SK-N-DZ (cell line): ENCODE measurements around the gene CDK14.
"Not testable (repeated sequence)": the region's sequence is repeated elsewhere in the genome, so short reads cannot be mapped to it uniquely, and the experiment has no call there.

Experiments
- DNase-seq: peaks from one replicate; pipeline ENCODE4 v3.0.0-alpha.2; 2015; ENCODE audit warnings: low spot score

Gene CDK14

DNA sequence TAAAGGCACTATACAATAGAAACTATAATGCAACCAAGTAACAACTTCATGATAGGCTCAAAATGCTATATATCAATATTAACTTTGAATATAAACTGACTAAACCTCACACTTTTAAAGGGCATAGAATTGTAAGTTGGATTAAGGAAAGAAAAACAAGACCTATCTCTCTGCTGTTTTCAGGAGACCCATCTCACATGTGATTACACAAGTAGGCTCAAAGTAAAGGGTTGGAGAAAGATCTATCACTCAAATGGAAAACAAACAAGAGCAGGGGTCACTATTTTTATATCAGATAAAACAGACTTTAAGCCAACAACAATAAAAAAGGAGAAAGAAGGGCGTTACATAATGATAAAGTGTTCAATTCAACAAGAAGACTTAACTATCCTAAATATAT, 155.5 kb downstream of the CDK14 start:
- DNase-seq, result no peak

DNA sequence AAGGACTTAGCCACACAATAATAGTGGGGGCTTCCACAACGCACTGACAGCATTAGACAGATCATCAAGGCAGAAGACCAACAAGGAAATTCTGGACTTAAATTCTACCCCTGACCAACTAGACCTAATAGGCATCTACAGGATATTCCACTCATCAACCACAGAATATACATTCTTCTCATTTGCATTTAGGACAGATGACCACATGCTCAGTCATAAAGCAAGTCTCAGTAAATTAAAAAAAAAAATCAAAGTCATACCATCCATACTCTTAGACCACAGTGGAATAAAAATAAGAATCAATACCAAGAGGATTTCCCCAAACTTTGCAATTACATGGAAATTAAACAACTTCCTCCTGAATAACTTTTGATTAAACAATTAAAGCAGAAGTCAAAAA, 155.9 kb downstream of the CDK14 start:
- DNase-seq, result no peak

DNA sequence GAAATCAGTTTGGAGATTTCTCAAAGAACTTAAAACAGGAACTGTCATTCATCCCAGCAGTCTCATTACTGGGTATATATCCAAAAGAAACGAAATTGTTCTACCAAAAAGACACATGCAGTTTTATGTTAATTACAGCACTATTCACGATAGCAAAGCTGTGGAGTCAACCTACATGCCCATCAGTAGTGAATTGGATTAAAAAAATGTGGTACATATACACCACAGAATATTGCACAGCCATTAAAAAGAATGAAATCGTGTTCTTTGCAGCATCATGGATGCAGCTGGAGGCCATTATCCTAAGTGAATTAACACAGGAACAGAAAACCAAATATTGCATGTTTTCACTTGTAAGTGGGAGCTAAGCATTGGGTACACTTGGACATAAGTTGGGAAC, 158.9 kb downstream of the CDK14 start:
- DNase-seq, result no peak

DNA sequence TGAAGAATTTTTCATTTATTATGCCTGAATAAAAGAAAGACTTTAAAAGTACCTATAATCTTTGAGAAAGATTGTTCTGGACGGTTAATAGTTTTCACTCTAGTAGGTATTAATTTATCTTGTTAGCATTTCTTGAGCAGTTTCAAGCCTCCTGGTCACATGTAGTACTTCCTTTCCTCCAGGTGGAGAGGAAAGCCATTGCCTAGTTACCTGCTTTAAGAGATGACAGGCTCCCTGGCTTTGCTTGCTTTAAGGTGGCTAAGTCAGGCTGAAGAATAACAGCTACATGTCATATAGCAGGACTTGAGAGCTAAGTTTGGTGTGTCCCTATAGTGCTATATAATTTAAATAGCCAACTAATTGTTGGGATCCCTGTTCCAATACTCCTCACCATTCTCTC, 160.2 kb downstream of the CDK14 start:
- DNase-seq, result no peak

- not testable (repeated sequence) for DNase-seq
These were observed 161.4 kb downstream of the CDK14 start for GRCh38 chr7:90757565-90757950.

DNA sequence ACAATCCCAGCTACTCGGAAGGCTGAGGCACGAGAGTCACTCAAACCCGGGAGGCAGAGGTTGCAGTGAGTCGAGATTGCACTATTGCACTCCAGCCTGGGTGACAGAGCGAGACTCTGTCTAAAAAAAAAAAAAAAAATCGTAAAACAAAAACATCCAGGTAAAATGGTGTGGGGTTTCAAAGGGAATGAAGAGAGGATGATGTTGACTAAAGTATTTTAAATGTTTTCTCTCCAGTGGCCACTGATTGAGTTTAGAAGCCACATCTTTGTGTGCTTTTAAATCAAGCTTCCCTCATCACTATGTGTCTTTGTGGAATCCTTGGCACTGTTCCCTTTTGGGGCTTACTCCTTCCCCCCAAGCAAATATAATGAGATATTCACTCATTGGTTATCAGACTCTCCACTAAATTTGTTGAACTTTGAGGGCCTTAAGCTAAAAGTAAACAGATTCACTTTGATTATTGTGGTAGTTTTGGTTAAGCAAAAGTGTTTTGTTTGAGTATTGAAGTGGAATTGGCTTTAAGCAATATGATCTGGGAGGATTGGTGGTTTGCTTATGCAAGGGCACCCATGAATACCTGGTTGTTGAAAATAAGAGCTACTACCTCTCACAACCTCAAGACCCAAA, 162.9 kb downstream of the CDK14 start:
- no peak for DNase-seq

DNA sequence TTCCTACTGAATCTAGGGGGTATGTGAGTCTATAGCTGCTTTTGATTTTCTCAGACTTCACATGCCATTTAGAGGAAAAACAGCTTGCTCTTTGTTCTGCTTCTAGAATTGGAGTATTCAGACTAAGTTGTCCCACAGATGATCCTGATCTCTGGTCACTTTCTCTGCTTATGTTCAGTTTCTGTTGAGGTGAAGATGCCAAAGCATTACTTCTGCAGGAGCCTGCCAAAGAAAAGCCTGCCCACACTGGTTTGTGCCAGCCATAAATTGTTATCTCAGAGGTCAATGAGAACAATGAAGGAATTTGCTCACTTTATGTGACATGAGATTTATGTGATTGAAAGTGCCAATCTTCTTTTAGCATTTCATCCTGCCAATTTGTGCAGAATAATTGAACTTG, 163.6 kb downstream of the CDK14 start:
- DNase-seq, result no peak

DNA sequence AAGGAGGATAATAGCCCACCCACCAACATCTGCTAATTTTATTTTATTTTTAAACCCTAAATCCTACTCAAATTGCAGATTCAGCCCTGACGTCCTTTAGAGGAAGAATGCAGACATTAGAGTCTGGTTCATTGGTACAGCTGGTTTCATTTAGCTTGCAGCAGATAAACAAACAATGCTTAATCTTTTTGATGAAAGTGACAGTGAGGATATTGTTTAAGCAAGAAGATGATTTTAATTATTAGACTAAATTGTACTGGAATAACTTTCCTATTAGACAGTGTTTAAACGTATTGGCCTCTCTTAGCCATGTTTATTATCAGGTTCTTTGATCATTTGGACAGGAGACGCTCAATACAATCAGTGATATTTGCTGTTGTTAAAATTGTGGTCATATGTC, 164.8 kb downstream of the CDK14 start:
- DNase-seq, result no peak

- no peak for DNase-seq
These were observed 165.5 kb downstream of the CDK14 start for GRCh38 chr7:90761584-90761983.

- DNase-seq, result no peak
These were observed 167.0 kb downstream of the CDK14 start for GRCh38 chr7:90763108-90763507.

- no peak for DNase-seq
These were observed 168.9 kb downstream of the CDK14 start for GRCh38 chr7:90764848-90765570.

DNA sequence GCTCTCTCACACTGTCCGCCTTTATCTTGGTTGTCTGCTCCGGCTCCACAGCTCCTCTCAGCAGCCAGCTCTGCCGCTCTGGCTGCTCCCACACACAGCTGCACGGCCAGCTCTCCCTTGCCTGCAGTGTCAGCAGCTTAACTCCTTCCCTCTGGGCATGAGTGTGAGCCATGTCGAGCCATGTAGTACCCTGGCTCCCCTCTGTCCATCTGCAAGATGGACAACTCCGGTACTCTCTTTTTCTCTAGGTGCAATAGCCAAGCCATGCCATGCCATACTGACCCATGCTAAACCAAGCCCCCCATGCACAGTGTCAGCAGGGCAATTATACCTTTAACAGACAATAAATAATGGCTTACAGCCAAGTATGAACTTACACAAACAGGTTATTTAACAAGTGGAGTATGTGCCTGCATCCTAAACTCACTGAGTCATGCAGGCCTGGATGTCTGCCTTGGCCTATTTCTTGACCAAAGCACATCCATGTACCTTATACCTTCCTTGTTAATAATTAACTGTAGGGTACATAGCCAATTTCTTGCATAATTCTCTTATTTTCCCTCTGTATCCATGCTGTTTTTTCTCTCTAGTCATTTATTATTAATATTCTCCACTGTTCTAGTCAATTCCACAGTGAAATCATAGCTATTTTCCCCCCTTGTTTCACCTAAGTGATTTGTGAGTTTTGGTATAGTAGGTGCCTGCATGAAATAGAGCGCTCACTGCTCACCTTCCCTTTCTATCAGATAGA, 170.9 kb downstream of the CDK14 start:
- DNase-seq, result no peak

DNA sequence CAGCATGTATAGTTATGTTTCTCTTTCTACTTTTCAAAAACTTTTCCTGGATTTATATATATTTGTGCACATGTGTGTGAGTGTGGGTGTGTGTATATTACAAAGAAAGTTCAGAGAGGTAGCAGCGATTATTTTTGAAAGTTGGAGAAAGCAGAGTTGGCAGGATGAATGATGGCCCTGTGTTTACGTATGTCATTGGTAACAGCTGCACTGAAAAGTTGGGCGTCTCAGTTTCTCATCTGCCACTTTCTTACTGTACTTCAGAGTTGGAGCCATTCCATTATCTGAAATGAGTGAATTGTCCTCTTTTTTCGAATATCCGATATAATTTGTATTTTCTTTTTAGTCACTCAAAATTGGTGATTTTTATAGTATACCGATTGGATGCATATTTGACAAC, 172.2 kb downstream of the CDK14 start:
- DNase-seq, result no peak

DNA sequence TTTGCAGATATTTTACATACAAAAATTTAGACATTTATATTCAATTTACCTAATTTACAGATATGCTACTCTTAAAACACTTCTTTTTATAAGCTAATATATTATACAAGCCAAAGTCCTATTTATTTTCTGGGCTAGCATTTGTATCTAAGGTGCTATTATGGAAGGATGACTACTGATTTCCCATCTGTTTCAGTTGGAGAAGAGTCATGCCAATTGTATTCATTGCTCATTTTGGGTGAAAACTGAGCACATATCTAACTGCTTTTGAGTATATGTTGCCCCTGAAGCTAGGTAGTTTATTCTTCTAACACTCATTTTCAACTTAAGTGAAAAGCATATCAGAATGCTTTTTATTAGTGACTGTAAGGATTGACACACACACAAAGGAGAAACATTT, 172.9 kb downstream of the CDK14 start:
- no peak for DNase-seq

DNA sequence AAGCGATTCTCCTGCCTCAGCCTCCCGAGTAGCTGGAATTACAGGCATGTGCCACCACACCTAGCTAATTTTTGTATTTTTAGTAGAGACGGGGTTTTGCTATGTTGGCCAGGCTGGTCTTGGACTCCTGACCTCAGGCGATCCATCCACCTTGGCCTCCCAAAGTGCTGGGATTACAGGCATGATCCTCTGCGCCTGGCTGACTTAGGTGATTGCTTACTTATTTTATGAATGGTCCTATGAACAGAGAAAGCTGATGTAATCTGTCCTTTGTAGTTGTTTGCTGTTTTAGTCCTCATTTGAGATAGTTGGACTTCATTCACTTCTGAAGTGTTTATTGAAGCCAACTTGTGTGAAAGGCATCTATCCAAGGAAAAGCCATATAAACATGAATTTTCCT, 173.4 kb downstream of the CDK14 start:
- not testable (repeated sequence) for DNase-seq

DNA sequence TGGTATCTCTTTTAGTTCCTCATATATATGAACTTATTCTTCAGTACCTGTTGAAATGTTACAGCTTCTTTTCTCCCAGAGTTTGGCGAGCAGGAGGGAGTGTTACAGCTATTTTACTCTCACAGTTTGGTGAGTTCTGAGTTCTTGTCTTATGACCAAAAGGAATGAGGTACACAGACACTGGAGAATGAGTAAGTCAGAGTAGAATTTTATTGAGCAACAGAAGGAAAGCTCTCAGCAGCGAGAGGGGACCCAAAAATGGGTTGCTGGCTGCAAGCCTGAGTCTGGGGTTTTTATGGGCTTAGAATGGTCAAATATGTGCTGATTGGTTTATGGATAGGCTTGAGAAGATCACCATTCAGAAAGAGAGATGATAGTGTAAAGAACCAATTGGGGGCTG, 175.2 kb downstream of the CDK14 start:
- no peak for DNase-seq

- DNase-seq, result no peak
These were observed 176.3 kb downstream of the CDK14 start for GRCh38 chr7:90772410-90772809.

DNA sequence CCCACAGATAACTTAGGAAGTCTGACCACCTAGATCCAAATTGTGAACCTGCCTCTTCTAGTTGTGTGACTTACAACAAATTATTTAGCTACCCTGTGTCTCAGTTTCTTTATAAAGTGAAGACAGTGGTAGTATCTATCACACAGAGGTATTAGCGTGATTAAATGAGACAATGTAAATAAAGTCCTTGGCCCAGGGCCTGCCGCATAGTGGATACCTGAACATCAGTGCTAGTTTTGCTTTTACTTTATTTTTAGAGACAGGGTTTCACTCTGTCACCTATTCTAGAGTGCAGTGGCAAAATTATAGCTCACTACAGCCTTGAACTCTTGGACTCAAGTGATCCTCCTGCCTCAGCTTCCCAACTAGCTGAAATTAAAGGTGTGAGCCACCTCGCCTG, 177.1 kb downstream of the CDK14 start:
- DNase-seq, result no peak

GRCh38 chr7:90774706-90775105, 178.6 kb downstream of the CDK14 start:
- DNase-seq, result no peak

- DNase-seq, result no peak
These were observed 179.4 kb downstream of the CDK14 start for GRCh38 chr7:90775383-90775965.

DNA sequence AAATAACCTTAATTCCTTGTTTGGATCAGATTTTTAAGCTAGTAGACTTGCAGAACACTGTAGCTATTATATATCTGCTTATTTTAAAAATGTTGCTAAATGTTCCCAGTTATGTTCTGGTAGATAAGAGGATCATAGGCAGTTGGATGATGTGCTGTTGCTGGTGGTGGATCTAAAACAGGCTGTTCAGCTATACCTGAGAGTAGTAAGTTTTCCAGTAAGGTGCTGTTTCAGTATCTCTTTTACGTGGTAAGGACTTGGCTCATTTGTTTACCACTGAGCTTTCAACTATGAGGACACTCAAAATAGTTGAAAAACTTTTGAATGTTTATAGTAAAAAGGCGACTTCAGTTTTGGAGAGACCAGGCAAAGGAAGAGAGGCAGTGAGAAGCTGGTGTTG, 180.9 kb downstream of the CDK14 start:
- DNase-seq, result no peak

GRCh38 chr7:90777465-90777864, 181.3 kb downstream of the CDK14 start:
- DNase-seq, result no peak

GRCh38 chr7:90777886-90778285, 181.8 kb downstream of the CDK14 start:
- no peak for DNase-seq
